Measurements from ENCODE around the gene TMEM183A. TPM values are rescaled to one million over a fixed set of nuclear protein-coding genes. Genes with fewer than 3 reads are reported as not detected.

Gene TMEM183A
- total RNA-seq, 4 donors from 2014 or later: 51.2 to 79.6 (median 62.6) TPM

DNA sequence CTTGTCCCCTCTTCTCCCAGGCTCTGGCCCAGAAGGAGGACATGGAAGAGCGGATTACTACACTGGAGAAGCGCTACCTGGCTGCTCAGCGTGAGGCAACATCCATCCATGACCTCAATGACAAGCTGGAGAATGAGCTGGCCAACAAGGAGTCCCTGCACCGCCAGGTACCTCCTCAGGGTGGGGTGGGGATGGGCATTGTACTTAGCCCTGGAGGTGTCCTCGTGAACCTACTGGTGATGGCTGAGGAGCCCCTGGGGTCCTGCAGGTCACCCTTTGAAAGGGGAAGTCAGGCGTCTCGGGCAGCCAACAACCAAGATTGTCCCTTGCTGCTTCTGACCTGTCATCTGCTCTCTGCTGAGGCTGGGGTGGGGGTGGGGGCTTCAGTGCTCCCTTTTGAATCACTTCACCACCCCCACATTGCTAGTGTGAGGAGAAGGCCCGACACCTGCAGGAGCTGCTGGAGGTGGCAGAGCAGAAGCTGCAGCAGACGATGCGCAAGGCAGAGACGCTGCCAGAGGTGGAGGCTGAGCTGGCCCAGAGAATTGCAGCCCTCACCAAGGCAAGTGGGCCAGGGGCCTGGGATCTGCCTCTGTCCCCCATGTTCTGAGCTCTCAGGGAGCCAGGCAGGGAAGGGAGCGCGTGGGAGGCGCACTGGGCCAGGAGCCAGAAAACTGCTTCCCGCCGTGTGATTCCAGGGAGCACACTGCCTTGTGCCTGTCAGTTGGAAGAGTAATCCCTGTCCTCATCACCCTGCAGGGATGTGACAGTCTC is 38.8 kb downstream of the TMEM183A start:
- TF ChIP-seq, protein P1, sequence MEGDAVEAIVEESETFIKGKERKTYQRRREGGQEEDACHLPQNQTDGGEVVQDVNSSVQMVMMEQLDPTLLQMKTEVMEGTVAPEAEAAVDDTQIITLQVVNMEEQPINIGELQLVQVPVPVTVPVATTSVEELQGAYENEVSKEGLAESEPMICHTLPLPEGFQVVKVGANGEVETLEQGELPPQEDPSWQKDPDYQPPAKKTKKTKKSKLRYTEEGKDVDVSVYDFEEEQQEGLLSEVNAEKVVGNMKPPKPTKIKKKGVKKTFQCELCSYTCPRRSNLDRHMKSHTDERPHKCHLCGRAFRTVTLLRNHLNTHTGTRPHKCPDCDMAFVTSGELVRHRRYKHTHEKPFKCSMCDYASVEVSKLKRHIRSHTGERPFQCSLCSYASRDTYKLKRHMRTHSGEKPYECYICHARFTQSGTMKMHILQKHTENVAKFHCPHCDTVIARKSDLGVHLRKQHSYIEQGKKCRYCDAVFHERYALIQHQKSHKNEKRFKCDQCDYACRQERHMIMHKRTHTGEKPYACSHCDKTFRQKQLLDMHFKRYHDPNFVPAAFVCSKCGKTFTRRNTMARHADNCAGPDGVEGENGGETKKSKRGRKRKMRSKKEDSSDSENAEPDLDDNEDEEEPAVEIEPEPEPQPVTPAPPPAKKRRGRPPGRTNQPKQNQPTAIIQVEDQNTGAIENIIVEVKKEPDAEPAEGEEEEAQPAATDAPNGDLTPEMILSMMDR (IDR thresholded peaks at IDR 0.05; ENCODE audit: low read depth): no peak

DNA sequence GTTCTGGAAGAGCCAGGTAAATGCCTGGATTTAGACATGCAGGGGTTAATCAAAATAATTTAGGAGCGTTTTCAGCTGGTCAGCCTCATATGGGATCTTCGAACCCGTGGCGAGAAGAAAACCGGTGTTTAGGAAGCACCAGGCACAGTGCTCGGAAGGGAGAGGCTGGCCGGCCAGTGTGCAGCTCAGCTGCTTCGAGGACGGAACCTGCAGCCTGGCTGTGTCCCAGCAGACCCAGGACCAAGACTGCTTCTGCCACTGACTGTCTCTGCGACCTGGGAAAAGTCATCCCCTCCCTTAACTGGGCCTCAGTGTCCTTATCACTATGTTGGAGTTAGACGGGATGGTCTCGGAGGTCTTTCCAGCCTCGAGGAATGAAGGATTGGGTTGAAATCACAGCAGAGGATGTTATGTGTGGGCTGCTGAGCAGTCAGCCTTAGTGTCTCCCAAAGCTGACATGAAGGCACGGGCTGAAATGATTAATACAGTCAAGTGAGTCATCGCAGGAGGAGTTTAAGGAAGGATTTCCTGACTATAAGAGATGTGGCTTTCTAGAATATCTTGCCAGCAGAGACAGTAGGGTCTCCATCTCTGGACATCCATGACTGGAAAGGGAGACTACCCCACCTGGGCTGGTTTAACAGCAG is 39.9 kb downstream of the TMEM183A start:
- TF ChIP-seq, protein P1 (IDR thresholded peaks at IDR 0.05; ENCODE audit: low read depth): no peak

DNA sequence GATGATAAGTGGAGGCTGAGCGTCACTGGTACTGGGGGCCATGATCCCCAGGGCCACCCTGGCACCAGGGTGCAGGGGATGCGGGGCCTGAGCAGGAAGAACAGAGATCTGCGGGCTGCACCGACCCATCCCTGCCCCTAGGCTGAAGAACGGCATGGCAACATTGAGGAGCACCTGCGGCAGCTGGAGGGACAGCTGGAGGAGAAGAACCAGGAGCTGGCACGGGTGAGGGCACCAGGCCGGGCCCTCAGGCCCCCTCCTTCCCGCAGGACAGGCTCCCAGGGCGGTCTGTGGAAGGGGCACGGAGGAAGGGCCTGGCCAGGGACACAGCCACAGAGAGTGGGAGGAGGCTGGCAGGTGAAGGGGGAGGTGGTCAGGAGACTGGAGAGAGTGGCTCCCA is 40.9 kb downstream of the TMEM183A start:
- TF ChIP-seq, protein P1 (IDR thresholded peaks at IDR 0.05; ENCODE audit: low read depth): no peak

DNA sequence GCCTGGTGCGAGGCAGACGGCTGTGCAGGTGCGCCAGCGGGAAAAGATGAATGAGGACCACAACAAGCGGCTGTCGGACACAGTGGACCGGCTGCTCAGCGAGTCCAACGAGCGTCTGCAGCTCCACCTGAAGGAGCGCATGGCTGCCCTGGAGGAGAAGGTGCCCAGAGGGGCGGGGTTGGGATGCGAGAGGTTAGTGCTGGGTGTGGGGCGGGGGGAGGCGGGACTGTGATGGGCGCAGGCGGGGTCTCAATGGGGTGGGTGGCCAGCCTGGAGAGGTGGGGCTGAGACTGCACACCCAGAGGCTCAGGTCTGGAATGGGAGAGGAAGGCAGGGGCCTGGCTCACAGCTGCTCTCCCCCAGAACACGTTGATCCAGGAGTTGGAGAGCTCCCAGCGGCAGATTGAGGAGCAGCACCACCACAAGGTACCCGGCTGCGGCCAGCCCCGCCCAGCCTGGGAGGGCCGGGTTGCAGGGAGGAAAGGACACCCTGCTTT is 41.4 kb downstream of the TMEM183A start:
- TF ChIP-seq, protein P1 (IDR thresholded peaks at IDR 0.05; ENCODE audit: low read depth): no peak

DNA sequence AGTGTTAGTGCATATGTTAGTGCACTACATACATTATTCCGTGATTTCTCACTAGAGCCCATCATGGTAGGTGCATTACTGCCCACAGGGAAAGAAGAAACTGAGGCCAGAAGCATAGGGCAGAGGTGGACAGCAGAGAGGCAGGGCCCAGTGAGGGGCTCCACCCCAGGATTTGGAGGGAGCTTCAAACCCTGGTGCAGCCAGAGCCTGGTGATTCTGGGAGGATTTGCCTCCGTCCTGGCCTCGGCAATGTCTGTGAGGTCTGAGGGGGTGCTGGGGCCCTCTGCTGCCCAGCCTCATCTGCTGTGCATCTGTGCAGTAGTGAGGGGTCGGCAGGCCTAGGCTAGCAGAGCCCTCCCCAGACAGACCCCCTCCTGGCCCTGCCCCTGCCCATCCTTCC is 41.9 kb downstream of the TMEM183A start:
- TF ChIP-seq, protein P1 (IDR thresholded peaks at IDR 0.05; ENCODE audit: low read depth): no peak

DNA sequence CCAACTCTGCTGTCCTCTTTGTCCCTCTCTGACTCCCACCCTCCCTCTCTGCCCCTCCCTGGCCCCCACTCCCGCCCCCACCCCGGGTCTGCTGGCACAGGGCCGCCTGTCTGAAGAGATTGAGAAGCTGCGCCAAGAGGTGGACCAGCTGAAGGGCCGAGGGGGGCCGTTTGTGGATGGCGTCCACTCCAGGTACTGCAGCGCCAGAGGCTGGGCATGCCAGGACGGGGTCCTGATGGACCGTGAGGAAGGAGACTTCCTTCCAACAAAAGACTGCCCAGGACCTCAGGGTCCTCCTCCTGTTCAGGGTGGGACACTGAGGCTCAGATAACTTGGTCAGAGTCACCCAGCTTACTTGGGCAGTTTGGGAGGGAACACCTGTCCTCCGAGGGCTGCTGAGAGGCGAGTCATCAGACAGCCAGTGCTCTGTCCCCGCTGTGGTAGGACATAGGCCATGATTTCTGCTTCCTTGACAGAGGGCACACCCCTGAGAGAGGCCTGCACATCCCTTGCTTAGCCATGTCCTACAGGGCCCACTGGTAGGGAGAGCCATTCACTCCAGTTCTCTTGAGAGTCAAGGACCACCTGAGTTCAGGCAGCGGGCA is 42.5 kb downstream of the TMEM183A start:
- TF ChIP-seq, protein P1 (IDR thresholded peaks at IDR 0.05; ENCODE audit: low read depth): no peak

DNA sequence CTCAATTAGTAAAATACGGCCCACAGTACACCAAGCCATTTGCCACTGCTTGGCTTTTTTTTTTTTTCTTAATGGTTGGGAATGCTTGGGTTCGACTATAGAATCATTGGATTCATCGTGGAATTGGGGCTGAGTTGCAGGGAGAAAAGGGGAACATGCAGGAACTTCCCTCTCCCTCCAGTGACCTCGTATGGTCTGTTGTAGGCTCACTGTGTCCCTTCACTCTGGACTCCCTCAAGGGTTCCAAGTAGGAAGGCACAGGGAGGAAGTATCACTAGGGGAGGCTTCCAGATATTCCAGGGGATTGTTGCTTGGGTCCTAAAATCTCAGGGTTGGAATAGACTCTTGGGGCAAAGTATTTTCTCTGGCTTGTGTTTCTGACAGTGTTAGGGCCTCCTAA is 43.7 kb downstream of the TMEM183A start:
- TF ChIP-seq, protein P1 (IDR thresholded peaks at IDR 0.05; ENCODE audit: low read depth): no peak

Data from subcutaneous adipose tissue (tissue), 4 donors.